B cell (primary cell): ENCODE results near the gene VILL.
A peak's percentile ranks its signal among the peaks of the same experiment; 100 is the strongest.

Source experiments
- EZH2 ChIP-seq: IDR thresholded peaks from 2 replicates; pipeline ENCODE4 v1.6.1; 2012; ENCODE audit warnings: borderline replicate concordance, low read depth, mild to moderate bottlenecking, moderate library complexity, low read length; ENCODE audit not compliant: insufficient read depth, poor library complexity, severe bottlenecking
- TF ChIP-seq, protein P1 (sequence below): fragments of 200-600 bp; IDR thresholded peaks from one replicate; pipeline ENCODE4 v1.8.0; 2022; ENCODE audit warnings: antibody characterized with exemption, mild to moderate bottlenecking

DNA sequence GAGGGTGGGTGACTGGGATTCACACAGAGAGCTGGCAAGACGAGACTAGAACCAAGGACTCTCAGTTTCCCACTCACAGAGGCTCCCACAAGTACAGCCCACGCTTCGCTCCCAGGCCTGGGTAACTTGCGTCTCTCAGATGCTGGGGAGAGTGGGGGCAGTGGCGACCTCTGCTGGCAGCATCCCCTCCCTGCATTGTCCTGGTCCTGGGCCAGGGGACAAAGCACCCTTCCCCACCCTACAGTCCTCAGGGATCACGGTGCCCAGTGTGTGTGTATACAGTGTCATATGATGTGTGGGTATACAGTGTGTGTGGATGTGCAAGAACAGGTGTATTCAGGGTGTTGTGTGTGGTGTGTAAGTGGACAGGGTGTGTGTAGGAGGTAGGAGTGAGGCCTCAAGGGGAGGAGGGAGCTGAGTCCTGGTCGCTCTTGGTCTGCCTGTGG is 12.8 kb downstream of the VILL start:
- TF ChIP-seq EZH2, result no peak
- TF ChIP-seq, protein P1, sequence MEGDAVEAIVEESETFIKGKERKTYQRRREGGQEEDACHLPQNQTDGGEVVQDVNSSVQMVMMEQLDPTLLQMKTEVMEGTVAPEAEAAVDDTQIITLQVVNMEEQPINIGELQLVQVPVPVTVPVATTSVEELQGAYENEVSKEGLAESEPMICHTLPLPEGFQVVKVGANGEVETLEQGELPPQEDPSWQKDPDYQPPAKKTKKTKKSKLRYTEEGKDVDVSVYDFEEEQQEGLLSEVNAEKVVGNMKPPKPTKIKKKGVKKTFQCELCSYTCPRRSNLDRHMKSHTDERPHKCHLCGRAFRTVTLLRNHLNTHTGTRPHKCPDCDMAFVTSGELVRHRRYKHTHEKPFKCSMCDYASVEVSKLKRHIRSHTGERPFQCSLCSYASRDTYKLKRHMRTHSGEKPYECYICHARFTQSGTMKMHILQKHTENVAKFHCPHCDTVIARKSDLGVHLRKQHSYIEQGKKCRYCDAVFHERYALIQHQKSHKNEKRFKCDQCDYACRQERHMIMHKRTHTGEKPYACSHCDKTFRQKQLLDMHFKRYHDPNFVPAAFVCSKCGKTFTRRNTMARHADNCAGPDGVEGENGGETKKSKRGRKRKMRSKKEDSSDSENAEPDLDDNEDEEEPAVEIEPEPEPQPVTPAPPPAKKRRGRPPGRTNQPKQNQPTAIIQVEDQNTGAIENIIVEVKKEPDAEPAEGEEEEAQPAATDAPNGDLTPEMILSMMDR, result peak; percentile 83
